ENCODE results near the gene MARK2.

Gene MARK2

DNA sequence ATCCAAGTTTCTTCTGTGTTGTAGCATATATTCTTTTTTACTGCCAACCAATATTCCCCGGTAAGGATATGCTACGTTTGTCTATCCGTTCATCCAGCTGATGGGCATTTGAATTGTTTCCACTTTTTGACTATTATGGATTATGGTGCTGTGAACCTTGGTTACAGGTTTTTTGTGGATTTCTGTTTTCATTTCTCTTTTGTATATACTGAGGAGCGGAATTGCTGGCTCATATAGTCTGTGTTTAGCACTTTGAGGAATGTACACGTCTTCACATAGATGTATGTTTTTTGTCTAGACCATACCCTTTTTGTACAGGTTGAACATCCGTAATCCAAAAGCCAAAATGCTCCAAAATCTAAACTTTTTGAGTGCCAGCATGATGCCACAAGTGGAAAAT is 54.4 kb downstream of the MARK2 start:
- no peak overlapping the region for H3K4me3 ChIP-seq
- H3K27me3 ChIP-seq = no peaks in the 10 kb centered on the region
- intact Hi-C loops (cut with DNase I; ENCODE audit: low total_unique reads) = no loop called here
- H3K36me3 ChIP-seq = peaks cover 19 to 38% (median 28%) of the 10 kb centered on the region in 3 donors
- no peak overlapping the region for H3K27ac ChIP-seq
- H3K4me1 ChIP-seq = peaks cover 0 to 53% (median 18%) of the 10 kb centered on the region in 4 donors
- no peaks in the 10 kb centered on the region for H3K9me3 ChIP-seq
- DNase-seq = no peak
- TF ChIP-seq, protein P1, sequence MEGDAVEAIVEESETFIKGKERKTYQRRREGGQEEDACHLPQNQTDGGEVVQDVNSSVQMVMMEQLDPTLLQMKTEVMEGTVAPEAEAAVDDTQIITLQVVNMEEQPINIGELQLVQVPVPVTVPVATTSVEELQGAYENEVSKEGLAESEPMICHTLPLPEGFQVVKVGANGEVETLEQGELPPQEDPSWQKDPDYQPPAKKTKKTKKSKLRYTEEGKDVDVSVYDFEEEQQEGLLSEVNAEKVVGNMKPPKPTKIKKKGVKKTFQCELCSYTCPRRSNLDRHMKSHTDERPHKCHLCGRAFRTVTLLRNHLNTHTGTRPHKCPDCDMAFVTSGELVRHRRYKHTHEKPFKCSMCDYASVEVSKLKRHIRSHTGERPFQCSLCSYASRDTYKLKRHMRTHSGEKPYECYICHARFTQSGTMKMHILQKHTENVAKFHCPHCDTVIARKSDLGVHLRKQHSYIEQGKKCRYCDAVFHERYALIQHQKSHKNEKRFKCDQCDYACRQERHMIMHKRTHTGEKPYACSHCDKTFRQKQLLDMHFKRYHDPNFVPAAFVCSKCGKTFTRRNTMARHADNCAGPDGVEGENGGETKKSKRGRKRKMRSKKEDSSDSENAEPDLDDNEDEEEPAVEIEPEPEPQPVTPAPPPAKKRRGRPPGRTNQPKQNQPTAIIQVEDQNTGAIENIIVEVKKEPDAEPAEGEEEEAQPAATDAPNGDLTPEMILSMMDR (IDR thresholded peaks at IDR 0.05) = no peak

DNA sequence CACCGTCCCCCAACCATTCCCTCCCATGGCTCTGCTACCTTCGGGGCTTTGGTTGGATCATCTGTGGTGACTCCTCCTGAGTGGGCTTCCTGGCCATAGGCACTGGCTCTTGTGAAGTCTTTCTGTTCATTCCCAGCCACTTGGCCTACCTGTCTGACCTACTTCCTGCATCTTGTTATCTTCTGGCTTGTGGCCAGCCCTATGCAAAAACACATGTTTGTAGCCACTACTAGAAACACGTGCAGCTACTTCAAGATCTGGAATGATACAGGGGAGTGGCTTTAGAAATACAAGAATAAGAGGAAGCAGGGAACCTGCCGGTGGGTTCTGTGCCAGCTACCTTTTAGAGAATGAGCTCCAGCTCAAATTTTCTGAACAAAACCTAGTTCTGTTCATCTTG is 57.2 kb downstream of the MARK2 start:
- H3K4me1 ChIP-seq = peaks cover 0 to 28% (median 0%) of the 10 kb centered on the region in 4 donors
- H3K4me3 ChIP-seq = no peak overlapping the region
- intact Hi-C loops (cut with DNase I; ENCODE audit: low total_unique reads) = no loop called here
- TF ChIP-seq, protein P1 (IDR thresholded peaks at IDR 0.05) = no peak
- no peaks in the 10 kb centered on the region for H3K27me3 ChIP-seq
- H3K36me3 ChIP-seq = peaks cover 46 to 65% (median 56%) of the 10 kb centered on the region in 3 donors
- DNase-seq = no peak
- H3K27ac ChIP-seq = no peak overlapping the region
- no peaks in the 10 kb centered on the region for H3K9me3 ChIP-seq

DNA sequence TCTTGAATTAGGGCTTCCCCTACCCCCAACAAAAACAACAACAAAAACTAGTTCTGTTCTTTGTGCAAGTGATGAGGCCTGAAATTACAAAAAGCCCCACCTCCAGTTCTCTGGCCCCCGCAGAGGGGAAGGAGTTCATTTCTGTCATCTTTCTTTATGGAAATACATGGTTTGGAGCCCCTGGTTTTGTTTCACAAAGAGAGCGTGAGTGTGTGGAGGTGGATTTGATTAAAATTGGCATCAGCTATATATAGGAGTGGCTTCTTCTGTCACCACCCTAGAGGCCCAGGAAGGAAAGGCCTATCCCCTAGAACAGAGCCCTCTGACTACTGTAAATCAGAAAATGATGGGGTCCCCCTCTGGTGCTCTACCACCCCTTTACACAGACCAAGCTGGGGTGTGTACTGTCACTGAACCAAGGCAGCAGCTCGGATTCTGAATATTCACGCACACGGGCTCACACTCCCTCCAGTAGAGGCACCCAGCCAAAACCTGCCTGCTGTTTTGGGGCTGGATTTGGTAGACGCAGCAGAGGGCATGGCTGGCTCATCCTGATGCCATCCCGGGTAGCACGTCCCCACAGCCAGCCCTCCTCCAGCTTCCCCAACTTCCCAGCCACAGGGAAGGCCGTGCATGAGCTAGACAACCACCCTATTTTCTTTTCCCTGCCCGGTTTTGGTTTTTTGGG is 58.7 kb downstream of the MARK2 start:
- H3K27me3 ChIP-seq = no peaks in the 10 kb centered on the region
- TF ChIP-seq, protein P1 (IDR thresholded peaks at IDR 0.05) = no peak
- no peak for DNase-seq
- no peak overlapping the region for H3K27ac ChIP-seq
- intact Hi-C loops (cut with DNase I; ENCODE audit: low total_unique reads) = no loop called here
- H3K4me1 ChIP-seq = peaks cover 0 to 15% (median 0%) of the 10 kb centered on the region in 4 donors
- no peak overlapping the region for H3K4me3 ChIP-seq
- H3K36me3 ChIP-seq = peaks cover 58 to 79% (median 71%) of the 10 kb centered on the region in 3 donors
- H3K9me3 ChIP-seq = no peaks in the 10 kb centered on the region

GRCh38 chr11:63901660-63902059 is 62.8 kb downstream of the MARK2 start:
- Histone ChIP-seq H3K27ac (no peak overlapping the region), H3K4me3 (no peak overlapping the region), H3K9me3 (no peaks in the 10 kb centered on the region), H3K27me3 (no peaks in the 10 kb centered on the region), H3K4me1 (peaks cover 0 to 14% (median 7%) of the 10 kb centered on the region in 4 donors), H3K36me3 (peaks cover 71 to 99% (median 94%) of the 10 kb centered on the region in 3 donors)
- no peak for DNase-seq
- TF ChIP-seq, protein P1 (IDR thresholded peaks at IDR 0.05) = no peak
- intact Hi-C loops (cut with DNase I; ENCODE audit: low total_unique reads) = no loop called here

- H3K27me3 ChIP-seq = no peaks in the 10 kb centered on the region
- intact Hi-C loops (cut with DNase I; ENCODE audit: low total_unique reads) = no loop called here
- no peak overlapping the region for H3K4me3 ChIP-seq
- peaks cover 0 to 28% (median 18%) of the 10 kb centered on the region in 4 donors for H3K4me1 ChIP-seq
- TF ChIP-seq, protein P1 (IDR thresholded peaks at IDR 0.05) = no peak
- peaks cover 64 to 97% (median 89%) of the 10 kb centered on the region in 3 donors for H3K36me3 ChIP-seq
- DNase-seq = no peak
- H3K9me3 ChIP-seq = no peaks in the 10 kb centered on the region
- no peak overlapping the region for H3K27ac ChIP-seq
Measured at GRCh38 chr11:63903884-63904283, 65.0 kb downstream of the MARK2 start.

Data from tibial artery (tissue), 4 donors.